Esophagus squamous epithelium (tissue), 5 donors: ENCODE results near the gene IL12A. TPM values are rescaled to one million over a fixed set of nuclear protein-coding genes. Genes with fewer than 3 reads are reported as not detected.

Experiments used
- DNase-seq: peaks from one replicate; lab custom pipeline; 2025; lab: John Stamatoyannopoulos, UW
- H3K27ac ChIP-seq, 4 donors: fragments of 200-600 bp; sonication (generic); one replicate each; pipeline ENCODE4 v1.5.1; 2016 to 2019; ENCODE audit warnings: mild to moderate bottlenecking in 1 of 4
- H3K27me3 ChIP-seq, 4 donors: fragments of 200-600 bp; sonication (generic); 1 replicate in 3 of 4; 2 replicates in 1 of 4; pipeline versions ENCODE4 v1.5.1 to v1.6.0; 2017 to 2021; ENCODE audit warnings: antibody characterized with exemption in 1 of 4
- H3K36me3 ChIP-seq, 3 donors: fragments of 200-600 bp; sonication (generic); one replicate each; pipeline ENCODE4 v1.5.1; 2016 to 2019
- H3K4me1 ChIP-seq, 3 donors: fragments of 200-600 bp; sonication (generic); one replicate each; pipeline ENCODE4 v1.5.1; 2017 to 2019
- H3K4me3 ChIP-seq, 4 donors: fragments of 200-600 bp; sonication (generic); 1 replicate in 3 of 4; 2 replicates in 1 of 4; pipeline ENCODE4 v1.5.1; 2016 to 2019; ENCODE audit warnings: mild to moderate bottlenecking in 2 of 4, moderate library complexity in 1 of 4
- H3K9me3 ChIP-seq, 3 donors: fragments of 200-600 bp; sonication (generic); one replicate each; pipeline ENCODE4 v1.5.1; 2016 to 2019
- CTCF ChIP-seq, 6 experiments: fragments of 450-650 bp in 4 of 6; fragments of 200-600 bp in 2 of 6; sonication (generic) in 2 of 6; IDR thresholded peaks; one replicate each; pipeline ENCODE4 v1.5.1; 2016 to 2019; ENCODE audit warnings: antibody characterized with exemption in 6 of 6, mild to moderate bottlenecking in 4 of 6, moderate library complexity in 4 of 6
- POLR2A ChIP-seq, 4 donors: fragments of 450-650 bp; IDR thresholded peaks; one replicate each; pipeline ENCODE4 v1.6.1; 2017; ENCODE audit warnings: antibody characterized with exemption in 4 of 4, mild to moderate bottlenecking in 4 of 4, moderate library complexity in 3 of 4
- WGBS, 2 donors: methylation state at CpG; one replicate each; pipeline ENCODE4 v1.1.5; 2018; 5-methylcytosine and 5-hydroxymethylcytosine counted together
- intact Hi-C: fragments of 100-400 bp; cut with DNase I; formaldehyde crosslinking; loops from one replicate; pipeline ENCODE4 v1.15.0; 2022
- total RNA-seq, 4 donors: library from RNA; depleted of rRNA; stranded (reverse); fragments of >200 nt; gene quantifications; one replicate each; pipeline ENCODE4 v1.1.0, GENCODE V29; 2016
- donor health status: DM: yes; HTN: yes; CAD: no.

Gene IL12A
- total RNA-seq, 4 donors from 2014 or later, result 0.44 to 27.0 (median 6.8) TPM

GRCh38 chr3:159948429-159949144, 40.0 kb upstream of the IL12A start:
- 42 to 46% methylated on average over 5 of the region's 5 CpGs for whole genome bisulfite sequencing, 2 donors
- no peak for TF ChIP-seq POLR2A (IDR thresholded peaks at IDR 0.05)
- no peak for TF ChIP-seq CTCF (IDR thresholded peaks at IDR 0.05)
- Histone ChIP-seq H3K9me3 (no peaks in the 10 kb centered on the region), H3K27me3 (no peaks in the 10 kb centered on the region), H3K4me3 (no peak overlapping the region), H3K27ac (no peak overlapping the region), H3K36me3 (no peaks in the 10 kb centered on the region), H3K4me1 (no peaks in the 10 kb centered on the region)
- intact Hi-C loops, result no loop called here
- no peak for DNase-seq

- H3K36me3 ChIP-seq, result no peaks in the 10 kb centered on the region
- DNase-seq, result no peak
- H3K4me1 ChIP-seq, result no peaks in the 10 kb centered on the region
- H3K27me3 ChIP-seq, result no peaks in the 10 kb centered on the region
- no peak for TF ChIP-seq POLR2A (IDR thresholded peaks at IDR 0.05)
- no peak for TF ChIP-seq CTCF (IDR thresholded peaks at IDR 0.05)
- 39 to 62% methylated on average over 3 of the region's 3 CpGs for WGBS, 2 donors
- no peak overlapping the region for H3K4me3 ChIP-seq
- no peak overlapping the region for H3K27ac ChIP-seq
- no peaks in the 10 kb centered on the region for H3K9me3 ChIP-seq
- intact Hi-C loops, result no loop called here
These were observed 38.3 kb upstream of the IL12A start for GRCh38 chr3:159950156-159950898.

- intact Hi-C loops, result no loop called here
- Histone ChIP-seq H3K27ac (no peak overlapping the region), H3K36me3 (no peaks in the 10 kb centered on the region), H3K9me3 (no peaks in the 10 kb centered on the region), H3K4me3 (no peak overlapping the region), H3K27me3 (no peaks in the 10 kb centered on the region), H3K4me1 (no peaks in the 10 kb centered on the region)
- TF ChIP-seq CTCF (IDR thresholded peaks at IDR 0.05) (no peak), POLR2A (IDR thresholded peaks at IDR 0.05) (no peak)
- DNase-seq, result no peak
- WGBS, 2 donors, result 67 to 92% methylated on average over 2 of the region's 2 CpGs
These were observed 37.1 kb upstream of the IL12A start for GRCh38 chr3:159951540-159951939.

GRCh38 chr3:159953325-159954085, 35.1 kb upstream of the IL12A start:
- Histone ChIP-seq H3K27ac (no peak overlapping the region), H3K27me3 (no peaks in the 10 kb centered on the region), H3K36me3 (no peaks in the 10 kb centered on the region), H3K9me3 (no peaks in the 10 kb centered on the region), H3K4me3 (no peak overlapping the region), H3K4me1 (no peaks in the 10 kb centered on the region)
- intact Hi-C loops, result no loop called here
- no peak for DNase-seq
- TF ChIP-seq CTCF (IDR thresholded peaks at IDR 0.05) (no peak), POLR2A (IDR thresholded peaks at IDR 0.05) (no peak)
- WGBS, 2 donors, result 53 to 72% methylated on average over 2 of the region's 2 CpGs
